ENCODE measurements around the gene GPR83. TPM values are rescaled to one million over a fixed set of nuclear protein-coding genes. Genes with fewer than 3 reads are reported as not detected.

GPR83 gene
- total RNA-seq (2021; fragmentation: NEBNext Ultra II Directional; extraction: Animal tissue kit (Norgen Biotek cat#: 25700)) = not detected
- long read RNA-seq = 0 reads

DNA sequence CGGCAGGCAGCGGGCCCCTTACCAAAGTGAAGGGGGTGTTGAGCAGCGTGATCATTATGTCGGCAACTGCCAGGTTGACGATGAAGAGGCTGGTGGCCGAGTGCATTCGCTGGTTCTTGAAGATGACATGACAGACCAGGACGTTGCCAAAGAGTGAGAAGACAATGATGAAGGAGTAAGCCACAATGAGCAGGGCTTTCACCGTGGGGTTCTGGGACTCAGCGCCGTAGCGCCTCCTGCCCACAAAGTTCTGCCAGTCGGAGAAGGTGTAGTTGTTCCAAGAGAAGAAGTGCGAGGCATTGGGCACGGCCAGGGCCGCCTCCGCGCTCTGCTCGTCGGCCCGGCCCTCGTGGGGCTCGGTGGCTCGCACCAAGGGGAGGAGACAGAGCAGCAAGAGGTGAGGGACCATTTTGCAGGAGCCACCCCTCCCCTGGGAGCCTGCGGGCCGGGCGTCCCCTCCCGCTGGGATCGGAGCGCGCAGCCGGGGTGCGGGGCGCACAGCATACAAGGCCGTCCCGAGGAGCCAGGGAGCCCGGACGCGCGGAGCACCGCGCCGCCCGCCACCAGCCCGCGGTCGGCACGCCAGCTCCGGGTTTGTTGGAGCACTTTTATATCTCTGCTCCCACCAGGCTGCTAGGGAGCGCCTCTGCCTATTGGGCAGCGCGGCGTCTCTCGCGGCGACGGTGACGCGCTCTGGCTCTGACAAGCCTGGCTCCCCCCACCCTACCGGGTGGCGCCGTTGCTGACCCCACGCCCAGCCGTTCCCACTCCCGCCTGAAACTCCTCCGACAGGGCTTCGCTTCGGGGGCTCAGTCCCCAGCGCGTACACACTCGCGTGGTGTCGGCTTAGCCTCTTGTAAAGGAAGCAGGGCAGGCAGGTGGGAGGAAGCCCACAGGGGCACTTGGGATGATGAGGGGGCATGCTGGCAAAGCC lies at the start of gene GPR83:
Gene GPR83 (minus strand): TSS at position 581 of the 934 bp plus-strand sequence. CDS start 172 bp downstream, at position 409.
- TF ChIP-seq, protein P1, sequence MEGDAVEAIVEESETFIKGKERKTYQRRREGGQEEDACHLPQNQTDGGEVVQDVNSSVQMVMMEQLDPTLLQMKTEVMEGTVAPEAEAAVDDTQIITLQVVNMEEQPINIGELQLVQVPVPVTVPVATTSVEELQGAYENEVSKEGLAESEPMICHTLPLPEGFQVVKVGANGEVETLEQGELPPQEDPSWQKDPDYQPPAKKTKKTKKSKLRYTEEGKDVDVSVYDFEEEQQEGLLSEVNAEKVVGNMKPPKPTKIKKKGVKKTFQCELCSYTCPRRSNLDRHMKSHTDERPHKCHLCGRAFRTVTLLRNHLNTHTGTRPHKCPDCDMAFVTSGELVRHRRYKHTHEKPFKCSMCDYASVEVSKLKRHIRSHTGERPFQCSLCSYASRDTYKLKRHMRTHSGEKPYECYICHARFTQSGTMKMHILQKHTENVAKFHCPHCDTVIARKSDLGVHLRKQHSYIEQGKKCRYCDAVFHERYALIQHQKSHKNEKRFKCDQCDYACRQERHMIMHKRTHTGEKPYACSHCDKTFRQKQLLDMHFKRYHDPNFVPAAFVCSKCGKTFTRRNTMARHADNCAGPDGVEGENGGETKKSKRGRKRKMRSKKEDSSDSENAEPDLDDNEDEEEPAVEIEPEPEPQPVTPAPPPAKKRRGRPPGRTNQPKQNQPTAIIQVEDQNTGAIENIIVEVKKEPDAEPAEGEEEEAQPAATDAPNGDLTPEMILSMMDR (IDR thresholded peaks at IDR 0.05) = no peak
- Mint-ChIP-seq H3K4me3 (peak within 1 kb of the TSS; percentile 72; the same call in 1 of the 2 replicates), H3K36me3 (ENCODE audit: low read depth) (peaks cover 6% of the 10 kb centered on the region; the same call in 1 of the 2 replicates), H3K27ac (no peak within 1 kb of the TSS), H3K4me1 (ENCODE audit: low read depth) (peaks cover 16% of the 10 kb centered on the region), H3K27me3 (ENCODE audit: insufficient read depth) (peaks cover 32% of the 10 kb centered on the region), H3K9me3 (peaks cover 6% of the 10 kb centered on the region; the same call in 1 of the 2 replicates)
- DNase-seq = no peak

DNA sequence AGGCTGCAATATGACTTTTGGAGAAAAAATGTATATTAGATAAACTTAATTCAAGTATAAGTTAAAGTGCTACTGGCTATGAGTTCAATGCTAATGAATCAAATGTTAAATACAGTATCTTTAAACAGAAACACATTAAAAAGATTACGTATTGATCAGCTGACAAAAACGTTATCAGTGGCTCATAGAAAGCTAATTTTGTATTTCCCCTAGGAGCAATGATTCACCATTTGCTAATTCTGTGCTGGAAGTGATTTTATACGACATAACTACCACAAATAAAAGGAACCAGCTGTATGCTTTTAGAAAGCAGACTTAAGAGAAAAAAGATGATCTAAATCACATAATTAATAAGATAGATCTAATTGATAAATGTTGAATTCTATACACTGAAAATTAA lies 48.8 kb upstream of the GPR83 start:
- peak overlapping the region; percentile 33; the same call in 1 of the 2 replicates for H3K4me3 Mint-ChIP-seq
- TF ChIP-seq, protein P1 (IDR thresholded peaks at IDR 0.05) = no peak
- peak overlapping the region; percentile 68 for H3K27ac Mint-ChIP-seq
- H3K4me1 Mint-ChIP-seq (ENCODE audit: low read depth) = peaks cover 24% of the 10 kb centered on the region
- H3K36me3 Mint-ChIP-seq (ENCODE audit: low read depth) = peaks cover 11% of the 10 kb centered on the region
- no peaks in the 10 kb centered on the region for H3K27me3 Mint-ChIP-seq (ENCODE audit: insufficient read depth)
- no peaks in the 10 kb centered on the region for H3K9me3 Mint-ChIP-seq
- peak; percentile 30 for DNase-seq

DNA sequence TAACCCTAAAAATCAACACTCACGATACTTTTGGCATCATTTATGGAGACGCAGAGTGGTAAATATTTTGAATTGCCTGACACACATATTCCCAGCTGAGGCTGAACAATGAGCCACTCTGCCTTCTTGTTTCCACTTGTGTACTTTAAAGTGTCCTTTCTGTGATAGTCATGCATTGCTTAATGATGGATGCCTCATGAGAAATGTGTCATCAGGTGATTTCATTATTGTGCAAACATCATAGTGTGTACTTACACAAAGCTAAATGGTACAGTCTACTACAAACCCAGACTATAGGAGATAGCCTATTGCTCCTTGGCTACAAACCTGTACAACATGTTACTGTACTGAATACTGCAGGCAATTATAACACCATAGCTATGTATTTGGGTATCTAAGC lies 48.2 kb upstream of the GPR83 start:
- H3K27ac Mint-ChIP-seq = peak overlapping the region; percentile 59
- H3K36me3 Mint-ChIP-seq (ENCODE audit: low read depth) = peaks cover 11% of the 10 kb centered on the region
- H3K27me3 Mint-ChIP-seq (ENCODE audit: insufficient read depth) = no peaks in the 10 kb centered on the region
- peaks cover 24% of the 10 kb centered on the region for H3K4me1 Mint-ChIP-seq (ENCODE audit: low read depth)
- no peaks in the 10 kb centered on the region for H3K9me3 Mint-ChIP-seq
- DNase-seq = peak; percentile 85
- no peak overlapping the region for H3K4me3 Mint-ChIP-seq
- TF ChIP-seq, protein P1 (IDR thresholded peaks at IDR 0.05) = no peak

DNA sequence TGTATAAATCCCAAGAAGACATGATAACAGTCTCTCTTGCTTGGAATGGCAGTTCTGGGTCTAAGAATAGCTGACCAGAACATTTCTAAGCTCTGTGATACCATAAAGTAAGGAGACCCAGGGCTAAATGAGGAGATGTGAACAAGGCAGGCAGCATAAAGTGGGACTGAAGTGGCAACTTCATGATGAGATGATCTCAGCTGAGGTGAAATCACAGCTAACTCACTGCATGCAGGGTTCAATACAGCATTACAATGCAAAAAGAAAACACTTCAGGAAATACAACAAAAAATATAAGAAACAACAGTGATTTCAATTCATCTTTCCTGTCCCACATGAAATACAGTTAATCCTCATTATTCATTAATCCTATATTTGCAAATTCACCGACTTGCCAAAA lies 47.8 kb upstream of the GPR83 start:
- Mint-ChIP-seq H3K27ac (peak overlapping the region; percentile 59), H3K36me3 (ENCODE audit: low read depth) (peaks cover 11% of the 10 kb centered on the region), H3K27me3 (ENCODE audit: insufficient read depth) (no peaks in the 10 kb centered on the region), H3K9me3 (no peaks in the 10 kb centered on the region), H3K4me3 (no peak overlapping the region), H3K4me1 (ENCODE audit: low read depth) (peaks cover 24% of the 10 kb centered on the region)
- TF ChIP-seq, protein P1 (IDR thresholded peaks at IDR 0.05) = no peak
- DNase-seq = no peak

DNA sequence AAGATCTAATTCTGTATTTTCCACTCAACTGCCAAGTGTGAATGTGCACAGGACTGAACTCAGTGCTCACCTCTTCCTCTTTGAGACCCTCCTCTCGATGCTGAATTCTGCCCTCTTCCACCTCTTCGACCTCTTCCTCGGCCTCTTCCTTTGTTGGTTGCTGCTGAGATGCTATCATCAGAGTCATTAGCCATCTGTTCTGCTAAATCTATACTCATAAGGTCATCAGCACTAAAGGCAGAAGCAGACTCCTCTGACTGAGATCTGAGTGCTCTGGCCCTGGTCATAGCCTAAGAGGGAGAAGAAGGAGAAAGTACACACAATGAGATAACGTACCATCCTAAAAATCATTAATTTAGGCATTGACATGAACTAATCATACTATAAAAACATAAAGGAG lies 45.9 kb upstream of the GPR83 start:
- no peak for DNase-seq
- Mint-ChIP-seq H3K36me3 (ENCODE audit: low read depth) (no peaks in the 10 kb centered on the region), H3K9me3 (no peaks in the 10 kb centered on the region), H3K27ac (peak overlapping the region; percentile 20), H3K27me3 (ENCODE audit: insufficient read depth) (no peaks in the 10 kb centered on the region), H3K4me1 (ENCODE audit: low read depth) (peaks cover 24% of the 10 kb centered on the region), H3K4me3 (no peak overlapping the region)
- TF ChIP-seq, protein P1 (IDR thresholded peaks at IDR 0.05) = no peak

All from HFFc6 (cell line).